Hematopoietic multipotent progenitor cell treated with erythropoietin and hydrocortisone succinate and interleukin-3 and kit ligand, for 8 days (in vitro differentiated cells): ENCODE measurements around the gene TARS1.

Experiments
- DNase-seq: peaks from one replicate; pipeline ENCODE4 v3.0.0-alpha.2; 2015

Gene TARS1

DNA sequence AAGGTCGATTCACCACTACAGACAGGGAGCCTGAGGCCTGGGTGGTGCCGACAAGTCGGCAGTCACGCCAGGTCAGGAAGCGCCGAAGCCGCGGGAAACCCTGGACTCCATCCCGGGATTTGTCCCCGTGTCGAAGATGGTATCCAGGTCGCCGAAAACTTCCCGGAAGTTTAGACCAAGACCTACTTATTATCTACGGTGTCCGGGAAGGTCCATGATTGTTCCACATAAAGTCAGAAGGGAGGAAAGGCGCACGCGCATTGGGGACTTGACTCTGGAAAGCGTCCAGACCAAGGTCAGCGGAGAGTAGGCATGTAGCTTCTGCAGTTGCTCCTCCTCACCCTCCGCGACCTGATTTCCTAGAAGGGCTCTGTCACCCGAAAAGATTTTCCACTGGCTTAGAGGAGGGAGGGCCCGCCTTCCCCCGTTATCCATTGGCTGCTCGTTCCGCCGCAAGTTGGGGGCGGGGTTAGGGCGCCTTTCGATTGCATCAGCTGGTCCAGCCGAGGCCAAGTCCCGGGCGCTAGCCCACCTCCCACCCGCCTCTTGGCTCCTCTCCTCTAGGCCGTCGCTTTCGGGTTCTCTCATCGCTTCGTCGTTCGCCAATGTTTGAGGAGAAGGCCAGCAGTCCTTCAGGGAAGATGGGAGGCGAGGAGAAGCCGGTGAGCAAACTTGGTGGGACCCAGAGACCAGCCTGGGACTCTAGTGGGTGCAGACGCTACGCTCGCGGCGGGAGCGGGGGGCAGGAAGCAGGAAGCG is at the start of gene TARS1:
TSS of gene TARS1 (plus strand) at position 484 of the 759 bp plus-strand sequence. CDS start at position 606, 122 bp downstream.
- peak; percentile 100 for DNase-seq

DNA sequence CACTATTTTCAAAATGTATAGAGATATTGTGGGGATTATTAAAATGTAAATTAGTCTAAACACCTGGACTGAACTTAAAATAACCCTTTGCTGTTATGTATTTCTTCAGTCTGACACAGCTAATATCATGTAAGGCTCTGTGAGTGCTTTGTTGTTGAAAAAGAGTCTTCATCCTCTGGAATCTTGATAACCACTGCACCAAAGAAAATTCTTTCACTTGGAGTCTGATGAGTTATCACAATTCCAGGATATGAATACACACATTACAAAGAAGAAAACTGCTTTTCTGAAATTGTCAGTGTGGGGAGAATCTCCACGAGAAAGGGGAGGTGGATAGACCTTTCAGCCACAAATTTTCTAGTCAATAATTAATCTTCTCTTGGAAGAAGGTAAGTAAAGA is 42.3 kb upstream of the TARS1 start:
- no peak for DNase-seq

DNA sequence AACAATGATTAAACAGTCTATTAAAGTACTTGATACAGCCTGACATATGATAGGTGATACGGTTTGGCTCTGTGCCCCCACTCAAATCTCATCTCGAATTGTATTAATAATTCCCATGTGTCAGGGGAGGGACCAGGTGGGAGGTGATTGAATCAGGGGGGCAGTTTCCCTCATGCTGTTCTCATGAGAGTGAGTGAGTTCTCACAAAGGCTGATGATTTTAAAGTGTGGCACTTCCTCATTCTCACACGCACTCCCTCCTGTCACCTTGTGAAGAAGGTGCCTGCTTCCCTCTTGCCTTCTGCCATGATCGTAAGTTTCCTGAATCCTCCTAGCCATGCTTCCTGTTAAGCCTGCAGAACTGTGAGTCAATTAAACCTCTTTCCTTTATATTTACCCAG is 40.1 kb upstream of the TARS1 start:
- DNase-seq, result no peak

DNA sequence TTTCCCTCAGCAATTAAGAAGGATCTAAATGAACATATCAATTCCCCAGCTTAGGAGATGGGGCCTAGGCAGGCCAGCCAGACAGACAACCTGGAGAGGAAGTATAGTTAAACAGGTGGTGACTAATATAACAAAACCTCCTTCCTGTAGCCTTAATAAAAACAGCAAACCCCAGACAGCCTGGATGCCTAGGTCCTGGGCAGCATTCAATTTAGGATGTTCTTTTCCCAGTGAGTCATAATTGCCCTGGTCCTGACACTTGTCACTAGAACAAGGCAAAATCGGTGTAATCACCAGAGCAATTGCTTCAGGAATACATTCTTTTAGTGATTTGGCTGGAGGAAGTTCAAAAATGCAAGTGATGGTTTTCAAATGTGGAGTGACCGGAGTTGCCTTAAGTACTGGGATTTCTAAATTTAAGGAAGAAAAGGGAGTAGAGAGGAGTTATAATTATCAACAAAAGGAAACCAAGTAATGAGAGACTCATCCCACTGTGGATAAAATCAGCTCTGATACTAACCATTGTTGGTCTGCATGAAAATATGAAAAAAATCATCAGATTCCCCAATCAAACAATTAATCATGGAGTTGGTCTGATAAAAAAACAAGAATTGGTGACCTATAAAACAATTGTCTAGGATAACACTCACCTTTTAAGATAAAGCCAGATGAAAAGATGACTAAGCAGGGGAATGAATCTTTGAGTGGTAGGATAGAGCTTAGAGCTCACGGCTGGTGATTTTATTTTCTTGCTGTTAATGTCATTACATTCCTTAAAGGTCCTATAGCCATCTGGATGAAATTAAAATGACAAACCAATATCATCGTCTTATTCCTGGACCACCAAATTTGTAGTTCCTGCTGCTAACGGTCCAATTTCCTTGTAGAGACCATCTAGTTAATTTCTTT is 39.0 kb upstream of the TARS1 start:
- DNase-seq, result no peak

DNA sequence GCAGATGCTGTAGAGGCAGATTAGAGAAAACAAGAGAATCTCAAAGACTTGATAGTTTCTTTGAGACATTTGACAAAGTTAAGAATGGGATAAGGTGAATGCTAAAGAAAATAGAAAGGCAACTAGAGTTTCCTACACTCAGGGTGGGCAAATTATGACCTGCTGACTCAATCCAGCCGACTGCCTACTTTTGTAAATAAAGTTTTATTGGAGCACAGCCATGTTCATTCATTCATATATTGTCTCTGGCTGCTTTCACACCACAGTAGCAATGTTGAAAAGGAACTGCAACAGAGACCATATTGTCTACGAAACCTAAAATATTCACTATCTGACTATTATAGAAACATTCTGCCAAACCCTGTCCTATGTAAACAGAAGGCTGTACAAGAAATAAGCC is 37.6 kb upstream of the TARS1 start:
- DNase-seq, result no peak

DNA sequence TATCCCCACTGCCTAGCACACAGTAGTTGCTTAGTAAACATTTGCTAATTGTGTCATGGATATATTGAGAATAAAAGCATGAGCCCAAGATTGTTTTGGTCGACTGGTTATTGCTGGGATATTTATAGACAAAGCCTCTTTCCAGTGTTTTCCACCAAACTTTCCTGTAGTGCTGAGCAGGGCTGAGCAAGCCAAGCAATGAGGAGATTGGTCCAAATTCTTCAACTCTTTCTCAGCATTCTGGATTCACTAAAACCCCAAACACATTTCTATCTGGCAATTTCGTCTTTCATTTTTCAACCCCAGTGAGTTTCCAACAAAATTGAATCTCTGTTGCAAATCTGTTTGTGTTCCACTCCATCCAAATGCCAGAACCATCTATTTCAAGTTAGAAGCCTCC is 31.9 kb upstream of the TARS1 start:
- DNase-seq, result no peak

DNA sequence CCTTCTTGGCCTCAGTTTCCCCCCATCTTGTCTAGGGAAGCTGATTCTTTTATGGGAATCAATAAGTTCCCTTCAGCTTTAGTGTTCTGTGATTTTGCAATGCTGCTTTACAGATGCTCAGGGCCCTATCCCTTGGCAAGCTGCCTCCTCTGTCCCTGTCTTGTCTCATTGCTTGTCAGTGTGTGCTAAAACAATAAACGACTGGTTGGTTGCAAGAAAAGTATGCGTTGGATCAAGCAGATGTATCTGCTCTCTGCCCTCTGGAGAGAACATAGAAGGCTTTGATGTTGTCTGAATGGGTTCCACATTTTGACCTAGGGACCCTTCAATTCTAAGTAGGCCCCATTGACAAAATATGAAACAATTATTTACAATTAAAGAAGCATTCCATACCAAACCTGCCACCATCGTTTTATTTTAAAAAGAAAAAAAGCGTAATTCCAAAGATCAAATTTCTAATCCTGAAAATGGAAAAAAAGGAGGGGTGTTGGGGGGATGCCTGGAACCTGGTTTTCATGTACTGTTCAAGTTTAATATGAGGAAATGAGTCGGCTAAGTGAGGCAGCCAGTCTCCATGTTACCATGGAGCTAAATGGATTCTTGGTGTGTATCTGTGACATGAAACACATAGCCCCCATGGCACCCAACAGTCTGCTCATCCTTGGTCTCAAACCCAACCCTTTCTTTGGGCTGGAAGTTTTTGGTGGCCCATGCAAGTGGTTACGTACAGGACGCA is 31.2 kb upstream of the TARS1 start:
- DNase-seq, result no peak

DNA sequence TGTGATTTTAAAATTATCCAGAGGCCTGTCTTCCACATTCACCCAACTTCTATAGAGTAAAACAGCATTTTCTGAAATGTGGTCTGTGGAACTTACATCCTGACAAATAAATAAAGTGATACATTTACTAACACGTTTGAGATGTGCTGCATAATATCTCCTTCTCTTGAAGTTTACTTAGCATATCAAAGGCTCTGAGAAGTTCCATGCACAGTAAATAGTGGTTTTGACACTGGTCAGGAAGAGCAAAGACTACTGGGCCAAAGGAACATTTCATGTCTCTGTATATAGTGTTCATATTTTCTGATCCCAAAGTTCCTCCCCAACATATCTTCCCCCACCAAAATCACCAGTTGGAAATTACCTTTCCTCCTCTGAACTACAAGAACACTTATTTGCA is 30.5 kb upstream of the TARS1 start:
- no peak for DNase-seq

DNA sequence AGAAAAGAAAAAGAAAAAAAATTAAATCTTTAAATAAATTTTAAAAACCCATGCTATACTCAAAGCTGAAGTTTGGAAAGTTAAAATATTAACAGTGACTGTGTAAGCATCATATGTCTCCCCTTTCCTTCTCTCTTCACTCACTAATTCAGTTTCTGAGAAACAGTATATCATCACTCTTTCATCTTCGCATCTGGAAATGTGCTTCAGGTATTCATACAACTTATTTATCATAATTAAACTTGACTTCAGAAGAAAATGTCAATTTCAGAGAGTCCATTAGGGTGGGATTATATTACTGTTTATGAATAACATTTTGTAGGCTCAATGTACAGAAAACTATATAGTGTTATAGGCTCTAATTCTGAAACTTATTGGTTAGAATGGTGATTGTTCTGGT is 29.3 kb upstream of the TARS1 start:
- no peak for DNase-seq

DNA sequence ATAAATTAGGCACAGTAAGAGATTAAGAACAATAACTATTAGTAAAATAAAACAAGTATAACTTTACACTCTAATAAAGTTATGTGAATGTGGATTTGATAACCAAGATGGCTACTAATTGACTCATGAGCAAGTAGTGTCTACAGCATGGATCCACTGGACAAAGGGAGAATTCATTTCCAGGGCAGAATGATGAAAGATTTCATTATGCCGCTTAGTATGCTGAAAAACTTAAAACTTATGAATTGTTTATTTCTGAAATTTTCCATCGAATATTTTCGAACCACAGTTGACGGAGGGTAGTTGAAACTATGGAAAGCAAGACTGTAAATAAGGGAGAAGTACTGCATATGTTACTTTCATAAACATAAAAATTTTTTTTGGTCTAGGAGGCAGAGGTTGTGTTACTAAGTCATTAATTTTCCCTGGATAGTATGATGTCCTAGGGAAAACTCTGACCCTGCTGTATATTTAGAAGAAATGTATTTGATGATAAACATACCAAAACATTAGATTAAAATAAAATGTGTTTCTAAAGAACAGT is 24.9 kb upstream of the TARS1 start:
- DNase-seq, result no peak

DNA sequence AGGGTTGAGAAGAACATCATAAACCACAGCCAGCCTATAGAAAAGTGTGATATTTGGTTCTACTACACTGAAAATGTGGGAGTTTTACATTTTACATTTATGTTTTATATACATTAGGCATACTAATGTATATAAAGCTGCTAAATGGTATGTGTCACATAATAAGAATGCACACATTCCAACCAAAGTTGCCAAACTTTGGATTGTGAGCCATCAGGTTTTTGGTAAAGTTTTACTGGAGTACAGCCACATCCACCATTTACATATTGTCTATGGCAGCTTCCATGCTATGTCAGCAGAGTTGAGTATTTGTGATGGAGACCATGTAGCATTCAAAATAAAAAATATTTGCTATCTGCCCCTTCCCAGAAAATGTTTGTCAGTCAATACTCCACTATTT is 23.1 kb upstream of the TARS1 start:
- no peak for DNase-seq

DNA sequence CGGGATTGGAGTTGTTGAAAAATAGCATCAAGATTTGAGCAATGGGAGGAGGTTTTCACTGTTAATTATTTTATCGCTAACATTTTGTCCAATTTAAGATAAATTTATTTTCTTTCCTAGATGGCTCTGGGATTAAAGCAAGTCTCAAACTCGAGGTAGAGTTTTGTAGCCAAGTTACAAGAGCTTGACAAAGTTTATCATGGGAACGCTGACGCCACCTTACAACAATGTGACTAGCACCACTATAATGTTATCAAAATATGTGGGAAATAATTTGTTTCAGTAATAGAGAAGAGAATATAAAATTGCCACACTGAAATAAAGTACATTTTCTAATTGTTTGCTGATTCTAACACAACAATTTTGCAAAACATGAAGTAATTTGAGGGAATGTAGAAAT is 19.8 kb upstream of the TARS1 start:
- no peak for DNase-seq

DNA sequence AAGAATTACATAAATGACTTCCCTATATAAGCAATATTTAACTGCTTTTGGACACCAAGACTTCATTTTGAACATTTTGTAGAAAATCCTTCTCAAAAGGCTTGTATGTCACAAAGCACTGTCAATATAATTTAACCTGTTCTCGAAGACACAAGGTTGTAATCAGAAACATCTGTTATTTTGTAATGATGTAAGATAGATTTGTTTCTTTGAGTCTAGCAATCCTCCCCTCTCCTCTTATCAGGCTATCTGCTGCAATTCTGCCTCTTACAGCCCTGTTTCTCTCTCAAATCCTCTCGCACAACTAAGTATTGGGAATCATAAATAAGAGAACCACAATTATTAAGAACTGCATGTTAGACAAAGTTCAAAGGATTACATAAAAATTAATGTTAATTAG is 18.6 kb upstream of the TARS1 start:
- DNase-seq, result no peak

DNA sequence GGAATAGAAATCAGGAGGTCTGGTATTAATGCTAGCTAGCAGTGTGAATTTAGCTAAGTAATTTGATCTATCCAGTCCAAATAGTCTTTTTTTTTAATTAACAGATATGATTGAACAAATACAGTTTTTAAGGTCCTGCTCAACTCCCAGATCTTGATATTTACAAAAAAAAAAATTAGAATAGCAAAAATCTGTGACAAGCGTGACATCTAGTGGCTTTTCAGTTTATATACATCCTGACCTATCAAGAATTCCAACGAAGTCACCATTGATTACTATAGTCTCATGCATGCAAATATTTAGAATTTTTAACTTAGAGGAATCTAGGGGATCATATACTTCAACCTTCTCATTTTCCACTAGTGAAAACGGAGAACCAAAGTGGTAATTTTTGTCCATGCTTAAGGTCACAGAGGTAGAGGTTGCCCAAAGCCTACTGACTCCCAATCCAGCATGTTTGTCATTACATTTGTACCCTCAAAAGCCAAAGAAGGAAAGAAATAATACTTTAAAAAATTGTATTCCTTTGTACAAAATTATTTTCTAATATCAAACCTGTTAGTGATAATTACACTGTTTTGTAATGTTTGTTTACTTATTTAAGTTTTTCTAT is 17.6 kb upstream of the TARS1 start:
- peak; percentile 57 for DNase-seq

DNA sequence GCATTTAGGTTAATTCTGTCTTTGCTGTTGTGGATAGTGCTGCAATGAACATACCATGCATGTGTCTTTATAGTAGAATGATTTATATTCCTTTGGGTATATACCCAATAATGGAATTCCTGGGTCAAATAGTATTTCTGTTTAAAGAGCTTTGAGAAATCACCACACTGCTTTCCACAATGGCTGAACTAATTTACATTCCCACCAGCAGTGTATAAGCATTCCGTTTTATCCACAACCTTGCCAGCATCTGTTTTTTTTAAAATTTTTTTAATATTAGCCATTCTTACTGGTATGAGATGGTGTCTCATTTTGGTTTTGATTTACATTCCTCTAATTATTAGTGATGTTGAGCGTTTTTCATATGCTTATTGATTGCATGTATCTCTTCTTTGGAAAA is 15.5 kb upstream of the TARS1 start:
- DNase-seq, result no peak

DNA sequence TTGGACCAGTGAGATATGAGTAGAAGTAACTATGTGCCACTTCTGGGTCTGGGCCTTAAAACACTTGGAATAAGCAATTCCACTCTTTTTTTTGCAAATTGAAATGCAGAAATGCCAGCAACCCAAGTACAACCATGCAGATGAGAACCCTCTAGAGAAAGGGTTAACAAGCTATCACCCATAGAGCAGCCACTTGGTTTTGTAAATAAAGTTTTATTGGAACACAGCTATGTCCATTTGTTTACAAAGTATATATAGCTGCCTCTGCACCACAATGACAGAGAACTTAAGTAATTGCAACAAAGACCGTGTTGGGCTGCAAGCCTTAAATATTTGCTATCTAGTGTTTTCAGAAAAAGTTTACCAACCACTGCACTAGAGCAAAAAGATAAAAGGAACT is 9.8 kb upstream of the TARS1 start:
- DNase-seq, result no peak

DNA sequence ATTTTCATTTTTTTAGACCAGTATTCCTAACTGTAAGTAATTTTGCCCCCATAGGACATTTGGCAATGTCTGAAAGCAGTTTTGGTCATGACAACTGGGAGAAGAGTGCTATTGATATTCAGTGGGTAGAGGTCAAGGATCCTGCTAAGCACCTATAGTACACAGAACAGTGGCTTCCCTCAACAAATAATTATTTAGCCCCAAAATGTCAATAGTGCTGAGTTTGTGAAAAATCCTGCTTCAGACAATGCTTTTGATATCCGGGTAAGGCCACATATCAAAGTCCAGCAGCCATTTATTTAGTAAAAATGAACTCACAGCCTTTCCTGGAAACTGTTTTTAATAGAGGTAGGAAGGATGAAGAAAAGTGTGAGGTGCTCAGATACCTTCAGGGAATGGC is 8.1 kb upstream of the TARS1 start:
- DNase-seq, result no peak

DNA sequence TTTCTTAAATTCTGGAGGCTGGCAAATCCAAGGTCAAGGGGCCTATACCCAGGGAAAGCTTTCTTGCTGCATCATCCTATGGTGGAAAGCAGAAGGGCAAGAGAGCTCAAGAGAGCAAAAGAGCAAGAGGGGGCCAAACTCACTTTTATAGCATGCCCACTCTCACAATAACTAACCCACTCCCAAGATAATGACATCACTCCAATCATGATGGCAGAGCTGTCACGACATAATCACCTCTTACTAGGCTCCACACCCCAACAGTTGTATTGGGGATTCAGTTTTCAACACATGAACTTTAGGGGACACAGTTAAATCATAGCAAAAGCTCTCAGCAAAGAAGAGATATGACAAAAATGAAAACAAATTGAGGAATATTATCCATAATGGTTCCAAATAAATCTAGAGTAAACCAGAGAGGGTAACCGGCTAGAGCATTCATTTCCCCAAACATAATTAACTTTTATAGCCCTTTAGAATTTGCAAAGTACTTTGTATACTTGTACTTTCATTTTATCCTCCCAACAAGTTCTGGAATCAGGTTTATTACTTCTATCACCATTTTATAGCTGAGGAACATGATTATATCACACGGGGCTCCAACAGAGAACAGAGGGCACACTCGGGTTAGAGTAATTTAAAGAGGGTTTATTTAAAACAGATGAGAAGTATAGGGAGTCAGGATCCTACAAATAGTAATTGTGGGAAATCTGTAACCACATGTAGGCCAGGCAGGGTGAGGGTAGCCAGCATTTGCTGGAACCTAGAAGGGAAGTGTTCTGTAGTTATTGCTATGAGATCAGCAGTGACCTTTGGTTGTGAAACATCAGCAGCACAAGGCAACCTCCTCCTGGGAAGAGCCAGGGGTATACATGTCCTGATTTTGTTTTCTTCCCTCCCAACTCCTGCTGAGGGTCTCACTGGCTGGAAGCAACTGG is 7.2 kb upstream of the TARS1 start:
- no peak for DNase-seq

DNA sequence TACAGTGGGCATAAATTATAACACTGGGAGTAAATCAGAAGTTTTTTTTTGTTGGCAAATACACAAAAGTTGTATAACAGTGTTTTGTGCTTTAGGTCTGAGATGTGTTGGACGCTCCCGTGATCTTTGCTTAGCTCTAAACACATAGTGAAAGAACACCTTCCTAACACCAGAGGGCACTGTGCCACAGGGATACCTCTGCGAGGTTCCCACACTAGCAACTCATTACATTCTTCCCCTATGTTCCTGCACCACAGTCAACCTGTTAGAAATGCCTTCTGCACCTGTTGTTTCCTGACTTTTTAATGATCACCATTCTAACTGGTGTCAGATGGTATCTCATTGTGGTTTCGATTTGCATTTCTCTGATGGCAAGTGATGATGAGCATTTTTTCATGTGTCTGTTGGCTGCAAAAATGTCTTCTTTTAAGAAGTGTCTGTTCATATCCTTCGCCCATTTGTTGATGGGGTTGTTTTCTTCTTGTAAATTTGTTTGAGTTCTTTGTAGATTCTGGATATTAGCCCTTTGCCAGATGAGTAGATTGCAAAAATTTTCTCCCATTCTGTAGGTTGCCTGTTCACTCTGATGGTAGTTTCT is 4.8 kb upstream of the TARS1 start:
- DNase-seq, result peak; percentile 83

DNA sequence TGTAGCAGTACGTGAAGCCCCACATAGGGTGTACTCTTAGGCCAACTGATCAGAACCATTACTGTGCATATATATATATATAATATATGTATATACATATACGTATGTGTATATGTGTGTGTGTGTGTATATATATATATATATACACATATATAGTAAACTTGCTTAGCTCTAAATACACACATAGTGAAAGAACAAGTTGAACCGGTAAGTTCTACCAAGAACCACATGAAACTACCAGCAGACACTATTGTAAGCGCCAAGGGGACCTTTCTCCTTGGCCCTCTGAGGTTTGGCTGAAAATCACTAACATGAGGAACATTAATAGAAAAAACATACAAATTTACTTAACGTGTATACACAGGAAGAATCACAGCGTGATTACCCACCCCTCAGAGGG is 1.8 kb upstream of the TARS1 start:
- no peak for DNase-seq

DNA sequence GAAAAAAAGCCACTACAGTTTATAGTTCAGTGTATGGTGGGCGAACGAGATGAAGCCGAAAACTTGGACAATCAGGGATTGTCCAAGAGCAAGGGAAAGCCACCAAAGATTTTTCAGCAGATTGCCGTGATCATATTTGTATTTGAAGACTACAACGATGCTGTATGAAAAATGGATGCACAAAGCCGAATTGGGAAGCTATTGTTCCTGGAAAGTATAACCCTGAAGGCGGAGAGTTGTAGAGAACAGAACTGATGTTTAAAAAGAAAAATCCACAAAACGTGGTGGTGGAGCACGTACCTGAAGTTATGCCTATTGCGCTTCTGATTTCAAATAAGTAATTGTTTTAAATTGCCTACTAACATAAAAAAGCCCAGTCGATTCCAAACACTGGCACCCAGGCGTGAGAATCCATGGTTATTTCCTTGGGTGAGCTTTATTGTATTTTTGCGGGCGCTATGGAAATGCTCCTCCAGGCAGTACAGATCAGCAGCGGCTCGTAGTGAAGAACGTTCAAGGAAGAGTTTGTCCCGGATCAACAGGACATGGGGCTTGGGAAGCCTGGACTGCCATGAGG is 772 bp upstream of the TARS1 start:
- no peak for DNase-seq
